ENCODE measurements around the gene FAM174C.

Gene FAM174C

GRCh38 chr19:1251330-1252220 lies 23.8 kb upstream of the FAM174C start:
- DNase-seq = peak in 1 of 2 experiments; percentile 60

- no peak for DNase-seq
Observed at GRCh38 chr19:1252221-1252820, 23.0 kb upstream of the FAM174C start.

- DNase-seq = no peak
Observed at GRCh38 chr19:1252821-1253513, 22.4 kb upstream of the FAM174C start.

GRCh38 chr19:1253514-1254080 lies 21.7 kb upstream of the FAM174C start:
- DNase-seq = no peak

- no peak for DNase-seq
Observed at GRCh38 chr19:1254081-1254527, 21.2 kb upstream of the FAM174C start.

- DNase-seq = no peak
Observed at GRCh38 chr19:1254530-1255185, 20.7 kb upstream of the FAM174C start.

- DNase-seq = no peak
Observed at GRCh38 chr19:1255186-1256161, 19.9 kb upstream of the FAM174C start.

GRCh38 chr19:1256646-1257474 lies 18.5 kb upstream of the FAM174C start:
- DNase-seq = no peak

- no peak for DNase-seq
Observed at GRCh38 chr19:1257475-1258162, 17.7 kb upstream of the FAM174C start.

- no peak for DNase-seq
Observed at GRCh38 chr19:1258163-1258492, 17.2 kb upstream of the FAM174C start.

GRCh38 chr19:1258707-1259205 lies 16.6 kb upstream of the FAM174C start:
- no peak for DNase-seq

GRCh38 chr19:1259206-1259875 lies 16.0 kb upstream of the FAM174C start:
- DNase-seq = no peak

GRCh38 chr19:1259876-1260748 lies 15.2 kb upstream of the FAM174C start:
- no peak for DNase-seq

GRCh38 chr19:1260749-1261537 lies 14.4 kb upstream of the FAM174C start:
- peak; percentile 91 to 97 for DNase-seq

GRCh38 chr19:1261538-1261797 lies 13.9 kb upstream of the FAM174C start:
- DNase-seq = peak in 1 of 2 experiments; percentile 41

- DNase-seq = no peak
Observed at GRCh38 chr19:1261798-1262622, 13.3 kb upstream of the FAM174C start.

Data from NCI-H524 (cell line).